Right cardiac atrium (tissue), 5 donors: ENCODE data around the gene RAB11FIP3. TPM values are rescaled to one million over a fixed set of nuclear protein-coding genes. Genes with fewer than 3 reads are reported as not detected.

Source experiments
- ATAC-seq, 2 donors: fragments of 200-7000 bp; cut with Tn5 transposase; one replicate each; pipeline versions ENCODE4 v1.8.0 to v1.9.1; 2020; ENCODE audit warnings: moderate library complexity in 2 of 2, mild to moderate bottlenecking in 1 of 2
- DNase-seq, 3 donors: peaks; one replicate each; pipeline ENCODE4 v3.0.0-alpha.2; 2020
- H3K27ac ChIP-seq: one replicate; pipeline ENCODE4 v1.5.1; 2013; ENCODE audit warnings: mild to moderate bottlenecking, low read length, control low read depth, moderate library complexity
- H3K27me3 ChIP-seq: one replicate; pipeline ENCODE4 v1.6.1; 2013; ENCODE audit not compliant: control insufficient read depth, insufficient read depth
- H3K4me1 ChIP-seq: one replicate; pipeline ENCODE4 v1.6.1; 2013; ENCODE audit warnings: low read length; ENCODE audit not compliant: control insufficient read depth, insufficient read depth
- H3K4me3 ChIP-seq: one replicate; pipeline ENCODE4 v1.5.1; 2013; ENCODE audit warnings: low read length, control low read depth
- H3K9me3 ChIP-seq: one replicate; pipeline ENCODE4 v1.6.1; 2013; ENCODE audit warnings: low read length; ENCODE audit not compliant: control insufficient read depth
- WGBS: extraction: QIAGEN DNeasy Blood & Tissue Kit; methylation state at CpG from one replicate; pipeline ENCODE4 v1.1.7; 2013; 5-methylcytosine and 5-hydroxymethylcytosine counted together
- intact Hi-C, 4 donors: fragments of 100-400 bp; cut with DNase I; formaldehyde crosslinking; loops; one replicate each; pipeline versions ENCODE4 v1.11.0 to v1.14.0; 2022 to 2023
- polyA plus RNA-seq: library from polyadenylated mRNA; stranded (reverse); fragments of 200-250 nt; gene quantifications from one replicate; pipeline ENCODE4 v1.2.3, GENCODE V29; 2013
- total RNA-seq, 4 donors: library from RNA; stranded (reverse); fragmentation: NEBNext Ultra II Directional; extraction: Animal tissue kit (Norgen Biotek cat#: 25700); gene quantifications; one replicate each; pipeline ENCODE4 v1.2.1, GENCODE V29; 2021
- donor health status: healthy with polysubstance abuse.
- donor health status: DM: no; HTN: yes; CAD: no.
- donor health status: DM: no; HTN: no; CAD: no.
- donor health status: DM: no; HTN: yes; CAD: no; lungs with severe emphysema.
- donor health status: DM: yes; HTN: yes; CAD: no.

Gene RAB11FIP3
- total and polyA plus RNA-seq, 5 donors = 25.1 to 44.6 (median 34.2) TPM

GRCh38 chr16:426115-426905 is 861 bp downstream of the RAB11FIP3 start:
- intact Hi-C loops = no loop called here
- under 1% methylated on average over 97 of the region's 97 CpGs for WGBS
- Histone ChIP-seq H3K27ac (peak overlapping the region; percentile 81), H3K9me3 (no peaks in the 10 kb centered on the region), H3K27me3 (no peaks in the 10 kb centered on the region), H3K4me1 (peaks cover 6% of the 10 kb centered on the region), H3K4me3 (peak overlapping the region; percentile 97)
- peak; percentile 36 to 72 (median 71) for DNase-seq
- ATAC-seq = no peak

- peak in 2 of 3 donors; percentile 22 to 69 for DNase-seq
- Histone ChIP-seq H3K4me1 (peaks cover 6% of the 10 kb centered on the region), H3K27ac (no peak overlapping the region), H3K4me3 (peak overlapping the region; percentile 97), H3K27me3 (no peaks in the 10 kb centered on the region), H3K9me3 (no peaks in the 10 kb centered on the region)
- WGBS = 6% methylated on average over 13 of the region's 13 CpGs
- ATAC-seq = no peak
- intact Hi-C loops = no loop called here
Measured at GRCh38 chr16:426906-427249, 1.4 kb downstream of the RAB11FIP3 start.

- H3K27ac ChIP-seq = no peak overlapping the region
- DNase-seq = peak in 1 of 3 donors; percentile 0
- intact Hi-C loops = no loop called here
Measured at GRCh38 chr16:427250-427649, 1.8 kb downstream of the RAB11FIP3 start.

GRCh38 chr16:430904-431303 is 5.5 kb downstream of the RAB11FIP3 start:
- intact Hi-C loops = no loop called here
- no peak for ATAC-seq
- H3K27me3 ChIP-seq = no peaks in the 10 kb centered on the region
- H3K9me3 ChIP-seq = no peaks in the 10 kb centered on the region
- H3K4me1 ChIP-seq = peaks cover 1% of the 10 kb centered on the region
- 95% methylated on average over 7 of the region's 7 CpGs for WGBS
- DNase-seq = no peak
- H3K4me3 ChIP-seq = no peak overlapping the region
- no peak overlapping the region for H3K27ac ChIP-seq

More at GRCh38 chr16:427250-427649, 1.8 kb downstream of the RAB11FIP3 start:
- no peak for ATAC-seq
- Histone ChIP-seq H3K27me3 (no peaks in the 10 kb centered on the region), H3K4me1 (peaks cover 6% of the 10 kb centered on the region), H3K4me3 (peak overlapping the region; percentile 97), H3K9me3 (no peaks in the 10 kb centered on the region)
- WGBS = 29% methylated on average over 10 of the region's 10 CpGs

GRCh38 chr16:440627-441026 is 15.2 kb downstream of the RAB11FIP3 start:
- no peak overlapping the region for H3K4me3 ChIP-seq
- H3K27me3 ChIP-seq = no peaks in the 10 kb centered on the region
- no peaks in the 10 kb centered on the region for H3K9me3 ChIP-seq
- no peak overlapping the region for H3K27ac ChIP-seq
- intact Hi-C loops = no loop called here
- H3K4me1 ChIP-seq = peaks cover 3% of the 10 kb centered on the region
- ATAC-seq = no peak
- DNase-seq = peak in 1 of 3 donors; percentile 23
- 93% methylated on average over 6 of the region's 6 CpGs for WGBS

- intact Hi-C loops = no loop called here
- peaks cover 3% of the 10 kb centered on the region for H3K4me1 ChIP-seq
- no peaks in the 10 kb centered on the region for H3K9me3 ChIP-seq
- WGBS = 96% methylated on average over 6 of the region's 6 CpGs
- ATAC-seq (no peak), DNase-seq (peak in 1 of 3 donors; percentile 43)
- no peaks in the 10 kb centered on the region for H3K27me3 ChIP-seq
- no peak overlapping the region for H3K4me3 ChIP-seq
- H3K27ac ChIP-seq = no peak overlapping the region
Measured at GRCh38 chr16:441447-441846, 16.0 kb downstream of the RAB11FIP3 start.

- Histone ChIP-seq H3K9me3 (no peaks in the 10 kb centered on the region), H3K27me3 (no peaks in the 10 kb centered on the region), H3K4me1 (peaks cover 3% of the 10 kb centered on the region), H3K27ac (no peak overlapping the region), H3K4me3 (no peak overlapping the region)
- WGBS = 72% methylated on average over 6 of the region's 6 CpGs
- peak in 1 of 2 donors; percentile 40 for ATAC-seq
- no peak for DNase-seq
- intact Hi-C loops = no loop called here
Measured at GRCh38 chr16:442976-443375, 17.5 kb downstream of the RAB11FIP3 start.

GRCh38 chr16:444027-444426 is 18.6 kb downstream of the RAB11FIP3 start:
- H3K27me3 ChIP-seq = no peaks in the 10 kb centered on the region
- peaks cover 3% of the 10 kb centered on the region for H3K4me1 ChIP-seq
- ATAC-seq (no peak), DNase-seq (peak in 1 of 3 donors; percentile 3)
- H3K27ac ChIP-seq = no peak overlapping the region
- 89% methylated on average over 10 of the region's 10 CpGs for whole genome bisulfite sequencing
- intact Hi-C loops = no loop called here
- no peaks in the 10 kb centered on the region for H3K9me3 ChIP-seq
- H3K4me3 ChIP-seq = no peak overlapping the region

- WGBS = 82% methylated on average over 4 of the region's 4 CpGs
- intact Hi-C loops = no loop called here
Measured at GRCh38 chr16:445566-445965, 20.1 kb downstream of the RAB11FIP3 start.

GRCh38 chr16:450385-450784 is 24.9 kb downstream of the RAB11FIP3 start:
- Histone ChIP-seq H3K4me3 (no peak overlapping the region), H3K27ac (no peak overlapping the region), H3K27me3 (no peaks in the 10 kb centered on the region), H3K4me1 (no peaks in the 10 kb centered on the region), H3K9me3 (no peaks in the 10 kb centered on the region)
- intact Hi-C loops = no loop called here
- ATAC-seq (peak in 1 of 2 donors; percentile 22), DNase-seq (no peak)
- WGBS = 79% methylated on average over 8 of the region's 8 CpGs

More at GRCh38 chr16:445566-445965, 20.1 kb downstream of the RAB11FIP3 start:
- H3K4me3 ChIP-seq = no peak overlapping the region
- peaks cover 3% of the 10 kb centered on the region for H3K4me1 ChIP-seq
- DNase-seq (peak in 1 of 3 donors; percentile 9), ATAC-seq (peak in 1 of 2 donors; percentile 26)
- no peaks in the 10 kb centered on the region for H3K9me3 ChIP-seq
- no peaks in the 10 kb centered on the region for H3K27me3 ChIP-seq
- H3K27ac ChIP-seq = no peak overlapping the region

GRCh38 chr16:450785-451512 is 25.5 kb downstream of the RAB11FIP3 start:
- DNase-seq (no peak), ATAC-seq (no peak)
- no peaks in the 10 kb centered on the region for H3K9me3 ChIP-seq
- no peaks in the 10 kb centered on the region for H3K4me1 ChIP-seq
- 78% methylated on average over 14 of the region's 14 CpGs for WGBS
- intact Hi-C loops = no loop called here
- no peak overlapping the region for H3K27ac ChIP-seq
- H3K4me3 ChIP-seq = no peak overlapping the region
- H3K27me3 ChIP-seq = no peaks in the 10 kb centered on the region
